HL-60 (cell line): ENCODE results near the gene ITPR3.

ENCODE experiments used
- DNase-seq, 2 experiments: peaks; one replicate each; pipeline ENCODE4 v3.0.0-alpha.2; 2010 to 2020; ENCODE audit warnings: low read depth in 1 of 2, low spot score in 1 of 2
- H3K27ac ChIP-seq: fragments of 250-450 bp; sonication (Bioruptor Pico); replicated peaks from 2 replicates; pipeline ENCODE4 v1.5.1; 2020; ENCODE audit warnings: mild to moderate bottlenecking, moderate library complexity
- H3K27me3 ChIP-seq: fragments of 250-450 bp; sonication (Bioruptor Pico); 2 replicates; pipeline ENCODE4 v1.5.1; 2021; ENCODE audit warnings: mild to moderate bottlenecking, moderate library complexity; ENCODE audit not compliant: insufficient read depth, poor library complexity, severe bottlenecking
- H3K4me3 ChIP-seq: replicated peaks from 2 replicates; pipeline ENCODE4 v1.5.1; 2011; ENCODE audit warnings: mild to moderate bottlenecking, control low read depth, low read length; ENCODE audit not compliant: insufficient read depth
- GABPA ChIP-seq: IDR thresholded peaks from 2 replicates; pipeline ENCODE4 v1.6.1; 2012; ENCODE audit warnings: low read depth
- POLR2AphosphoS5 ChIP-seq: IDR thresholded peaks from 2 replicates; pipeline ENCODE4 v1.6.1; 2012; ENCODE audit warnings: low read depth
- SPI1 ChIP-seq: IDR thresholded peaks from 2 replicates; pipeline ENCODE4 v1.6.1; 2012; ENCODE audit warnings: low read depth, mild to moderate bottlenecking, borderline replicate concordance
- TF ChIP-seq, protein P1 (sequence below): IDR thresholded peaks from 2 replicates; pipeline ENCODE4 v1.6.1; 2012; ENCODE audit warnings: low read depth; ENCODE audit not compliant: insufficient replicate concordance
- TF ChIP-seq, protein P2 (sequence below): IDR thresholded peaks from one replicate; pipeline ENCODE4 v1.5.1; 2011; ENCODE audit warnings: low read length, control low read depth, inconsistent platforms; ENCODE audit not compliant: insufficient read depth

ITPR3 gene

DNA sequence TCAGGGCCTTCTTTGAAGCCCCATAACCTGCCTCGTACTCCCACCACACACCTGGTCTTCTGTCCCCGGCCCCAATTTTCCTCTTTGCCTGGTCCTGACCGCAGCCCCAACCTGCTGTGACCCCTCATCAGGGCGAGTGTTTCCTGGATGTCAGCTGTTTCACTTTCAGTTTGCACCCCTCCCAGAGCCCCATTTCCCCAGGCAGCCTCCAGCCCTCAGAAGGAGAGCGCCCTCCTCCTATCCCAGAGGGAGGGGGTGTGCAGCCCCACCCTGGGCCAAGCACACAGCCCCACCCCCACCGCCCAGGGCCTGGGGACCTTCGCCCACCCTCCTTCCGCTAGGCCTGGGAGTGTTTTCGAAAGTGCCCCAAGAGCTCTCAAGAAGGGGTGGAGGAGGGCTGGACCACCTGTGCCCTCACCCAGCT, 42.5 kb upstream of the ITPR3 start:
- peak overlapping the region; percentile 78 for H3K4me3 ChIP-seq
- no peaks in the 10 kb centered on the region for H3K27me3 ChIP-seq
- TF ChIP-seq, protein P1, sequence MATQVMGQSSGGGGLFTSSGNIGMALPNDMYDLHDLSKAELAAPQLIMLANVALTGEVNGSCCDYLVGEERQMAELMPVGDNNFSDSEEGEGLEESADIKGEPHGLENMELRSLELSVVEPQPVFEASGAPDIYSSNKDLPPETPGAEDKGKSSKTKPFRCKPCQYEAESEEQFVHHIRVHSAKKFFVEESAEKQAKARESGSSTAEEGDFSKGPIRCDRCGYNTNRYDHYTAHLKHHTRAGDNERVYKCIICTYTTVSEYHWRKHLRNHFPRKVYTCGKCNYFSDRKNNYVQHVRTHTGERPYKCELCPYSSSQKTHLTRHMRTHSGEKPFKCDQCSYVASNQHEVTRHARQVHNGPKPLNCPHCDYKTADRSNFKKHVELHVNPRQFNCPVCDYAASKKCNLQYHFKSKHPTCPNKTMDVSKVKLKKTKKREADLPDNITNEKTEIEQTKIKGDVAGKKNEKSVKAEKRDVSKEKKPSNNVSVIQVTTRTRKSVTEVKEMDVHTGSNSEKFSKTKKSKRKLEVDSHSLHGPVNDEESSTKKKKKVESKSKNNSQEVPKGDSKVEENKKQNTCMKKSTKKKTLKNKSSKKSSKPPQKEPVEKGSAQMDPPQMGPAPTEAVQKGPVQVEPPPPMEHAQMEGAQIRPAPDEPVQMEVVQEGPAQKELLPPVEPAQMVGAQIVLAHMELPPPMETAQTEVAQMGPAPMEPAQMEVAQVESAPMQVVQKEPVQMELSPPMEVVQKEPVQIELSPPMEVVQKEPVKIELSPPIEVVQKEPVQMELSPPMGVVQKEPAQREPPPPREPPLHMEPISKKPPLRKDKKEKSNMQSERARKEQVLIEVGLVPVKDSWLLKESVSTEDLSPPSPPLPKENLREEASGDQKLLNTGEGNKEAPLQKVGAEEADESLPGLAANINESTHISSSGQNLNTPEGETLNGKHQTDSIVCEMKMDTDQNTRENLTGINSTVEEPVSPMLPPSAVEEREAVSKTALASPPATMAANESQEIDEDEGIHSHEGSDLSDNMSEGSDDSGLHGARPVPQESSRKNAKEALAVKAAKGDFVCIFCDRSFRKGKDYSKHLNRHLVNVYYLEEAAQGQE, result no peak
- DNase-seq, result peak in 1 of 2 experiments; percentile 13
- peak overlapping the region; percentile 76 for H3K27ac ChIP-seq

DNA sequence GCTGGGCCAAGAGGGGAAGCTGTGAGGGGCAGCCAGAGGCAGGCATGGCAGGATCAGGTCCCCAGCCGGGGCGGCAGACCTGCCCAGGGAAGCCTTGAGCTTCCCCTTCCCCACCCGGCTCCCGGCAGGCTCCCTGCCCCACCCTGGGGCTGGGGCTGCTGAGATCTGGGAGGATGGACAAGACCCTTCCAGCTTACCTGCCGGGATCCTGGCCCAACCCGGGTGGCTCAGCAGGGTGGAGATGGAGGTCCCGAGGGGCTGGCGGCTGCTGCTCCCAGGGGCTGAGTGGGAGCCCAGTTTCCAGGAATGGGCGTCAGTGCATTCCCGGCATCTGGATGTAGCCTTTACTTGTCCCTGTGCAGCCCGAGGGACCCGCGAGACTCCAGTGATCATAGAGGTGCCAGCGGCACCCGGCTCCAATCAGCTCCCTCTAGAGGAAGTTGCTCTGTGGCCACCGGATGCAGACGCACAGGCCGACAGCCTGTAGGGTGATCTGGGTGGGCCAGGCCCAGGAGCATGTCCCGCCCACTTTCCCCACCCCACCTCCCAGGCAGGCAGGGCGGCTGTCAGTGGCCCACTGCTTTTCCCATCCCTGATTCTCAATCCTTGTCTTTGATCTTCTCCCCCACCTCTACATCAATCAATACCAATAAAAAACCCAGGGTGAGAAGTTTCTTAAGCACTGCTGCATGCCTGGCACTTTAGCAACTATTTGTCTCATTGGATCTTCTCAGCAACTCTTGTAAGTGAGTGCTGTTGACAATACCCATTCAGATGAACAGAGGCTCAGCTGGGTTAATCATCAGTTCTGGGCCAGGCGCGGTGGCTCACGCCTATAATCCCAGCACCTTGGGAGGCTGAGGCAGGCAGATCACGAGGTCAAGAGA, 41.1 kb upstream of the ITPR3 start, which contains the start of gene BAK1:
TSS of gene BAK1 (minus strand) at position 449 of the 887 bp plus-strand sequence. CDS start 2,672 bp downstream, outside the sequence.
- peak; percentile 84 to 93 for DNase-seq
- TF ChIP-seq POLR2AphosphoS5 (no peak), GABPA (peak; percentile 83)
- TF ChIP-seq, protein P2, sequence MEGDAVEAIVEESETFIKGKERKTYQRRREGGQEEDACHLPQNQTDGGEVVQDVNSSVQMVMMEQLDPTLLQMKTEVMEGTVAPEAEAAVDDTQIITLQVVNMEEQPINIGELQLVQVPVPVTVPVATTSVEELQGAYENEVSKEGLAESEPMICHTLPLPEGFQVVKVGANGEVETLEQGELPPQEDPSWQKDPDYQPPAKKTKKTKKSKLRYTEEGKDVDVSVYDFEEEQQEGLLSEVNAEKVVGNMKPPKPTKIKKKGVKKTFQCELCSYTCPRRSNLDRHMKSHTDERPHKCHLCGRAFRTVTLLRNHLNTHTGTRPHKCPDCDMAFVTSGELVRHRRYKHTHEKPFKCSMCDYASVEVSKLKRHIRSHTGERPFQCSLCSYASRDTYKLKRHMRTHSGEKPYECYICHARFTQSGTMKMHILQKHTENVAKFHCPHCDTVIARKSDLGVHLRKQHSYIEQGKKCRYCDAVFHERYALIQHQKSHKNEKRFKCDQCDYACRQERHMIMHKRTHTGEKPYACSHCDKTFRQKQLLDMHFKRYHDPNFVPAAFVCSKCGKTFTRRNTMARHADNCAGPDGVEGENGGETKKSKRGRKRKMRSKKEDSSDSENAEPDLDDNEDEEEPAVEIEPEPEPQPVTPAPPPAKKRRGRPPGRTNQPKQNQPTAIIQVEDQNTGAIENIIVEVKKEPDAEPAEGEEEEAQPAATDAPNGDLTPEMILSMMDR, result peak; percentile 39
- Histone ChIP-seq H3K27ac (peak within 1 kb of the TSS; percentile 76), H3K27me3 (no peaks in the 10 kb centered on the region), H3K4me3 (peak within 1 kb of the TSS; percentile 78)

DNA sequence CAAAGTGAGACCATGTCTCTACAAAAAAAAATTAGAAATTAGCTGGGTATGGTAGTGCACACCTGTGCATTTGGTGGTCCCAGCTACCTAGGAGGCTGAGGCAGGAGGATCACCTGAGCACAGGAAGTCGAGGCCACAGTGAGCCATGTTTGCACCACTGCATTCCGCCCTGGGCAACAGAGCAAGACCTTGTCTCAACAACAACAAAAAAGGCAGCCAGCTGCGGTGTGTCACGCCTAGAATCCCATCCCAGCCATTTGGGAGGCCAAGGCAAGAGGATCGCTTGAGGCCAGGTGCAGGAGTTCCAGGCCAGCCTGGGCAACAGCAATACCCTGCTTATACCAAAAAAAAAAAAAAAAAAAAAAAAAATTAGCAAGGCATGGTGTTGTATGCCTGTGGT, 39.9 kb upstream of the ITPR3 start:
- H3K27me3 ChIP-seq, result no peaks in the 10 kb centered on the region
- H3K27ac ChIP-seq, result no peak overlapping the region
- TF ChIP-seq POLR2AphosphoS5 (no peak), SPI1 (no peak), GABPA (no peak)
- TF ChIP-seq, protein P2, result no peak
- TF ChIP-seq, protein P1, result no peak
- DNase-seq, result no peak
- no peak overlapping the region for H3K4me3 ChIP-seq

DNA sequence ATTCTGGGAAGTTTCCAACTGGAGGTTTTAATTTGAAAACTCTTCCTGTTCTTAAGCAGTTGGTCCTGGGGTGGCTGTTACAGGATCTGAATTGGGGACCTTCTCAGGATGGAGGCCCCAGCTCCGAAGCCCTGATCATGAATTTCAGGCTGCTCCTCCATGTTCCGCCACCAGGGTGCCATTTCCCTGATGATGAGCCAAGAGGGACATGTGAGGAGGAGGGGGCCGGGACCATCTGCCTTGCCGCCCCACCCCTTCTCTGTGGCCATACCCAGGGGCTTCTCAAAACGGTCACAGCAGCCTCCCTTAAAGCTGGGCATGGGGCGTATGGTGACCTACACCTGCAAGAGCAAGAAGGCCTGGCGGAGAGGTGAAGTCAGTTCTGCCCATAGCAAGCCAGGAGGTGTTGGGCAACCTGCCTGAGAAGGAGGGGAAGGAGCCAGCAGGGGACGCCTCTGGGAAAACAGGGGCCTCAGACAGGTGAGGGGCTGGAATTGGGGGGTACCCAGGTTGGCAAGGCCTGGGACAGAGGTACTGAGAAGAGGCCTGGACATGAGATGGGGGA, 37.4 kb upstream of the ITPR3 start:
- DNase-seq, result no peak

More for the DNA sequence above, 37.4 kb upstream of the ITPR3 start:
- H3K4me3 ChIP-seq, result no peak overlapping the region
- no peak overlapping the region for H3K27ac ChIP-seq
- TF ChIP-seq, protein P1, result no peak
- TF ChIP-seq SPI1, result no peak
- TF ChIP-seq POLR2AphosphoS5, result no peak
- no peak for TF ChIP-seq GABPA
- TF ChIP-seq, protein P2, result no peak
- H3K27me3 ChIP-seq, result no peaks in the 10 kb centered on the region
